DOHH2 (cell line): ENCODE measurements around the gene PRR23E.

Source experiments
- H3F3A ChIP-seq: fragments of 200-600 bp; sonication (generic), shearing (Covaris generic); 2 replicates; pipeline ENCODE4 v1.6.0; 2016; ENCODE audit warnings: antibody characterized with exemption, mild to moderate bottlenecking; ENCODE audit not compliant: control insufficient read depth, insufficient read depth
- H3K27ac ChIP-seq: fragments of 200-600 bp; sonication (generic); 2 replicates; pipeline ENCODE4 v1.5.1; 2014; ENCODE audit warnings: low read depth, mild to moderate bottlenecking, low read length, moderate library complexity
- H3K27me3 ChIP-seq: fragments of 200-600 bp; sonication (generic); 2 replicates; pipeline ENCODE4 v1.6.1; 2014; ENCODE audit warnings: mild to moderate bottlenecking, low read length, mixed read lengths; ENCODE audit not compliant: control insufficient read depth
- H3K36me3 ChIP-seq: fragments of 200-600 bp; sonication (generic); 2 replicates; pipeline ENCODE4 v1.6.1; 2014; ENCODE audit warnings: mild to moderate bottlenecking, low read length, moderate library complexity, mixed read lengths; ENCODE audit not compliant: control insufficient read depth
- H3K4me1 ChIP-seq: fragments of 200-600 bp; sonication (generic); 2 replicates; pipeline ENCODE4 v1.6.1; 2014; ENCODE audit warnings: mild to moderate bottlenecking, low read length, mixed read lengths; ENCODE audit not compliant: control insufficient read depth
- H3K4me2 ChIP-seq: fragments of 200-600 bp; sonication (generic); 2 replicates; pipeline ENCODE4 v1.6.0; 2014; ENCODE audit warnings: mild to moderate bottlenecking, low read length, moderate library complexity
- H3K4me3 ChIP-seq: fragments of 200-600 bp; sonication (generic); 2 replicates; pipeline ENCODE4 v1.5.1; 2014; ENCODE audit warnings: mild to moderate bottlenecking, low read length, mixed read lengths
- H3K79me2 ChIP-seq: fragments of 200-600 bp; sonication (generic); 2 replicates; pipeline ENCODE4 v1.6.1; 2014; ENCODE audit warnings: mild to moderate bottlenecking, low read length, mixed read lengths; ENCODE audit not compliant: control insufficient read depth
- H3K9me2 ChIP-seq: fragments of 200-600 bp; sonication (generic); replicated peaks from 2 replicates; pipeline ENCODE4 v1.6.1; 2014; ENCODE audit warnings: mild to moderate bottlenecking, low read length, mixed read lengths; ENCODE audit not compliant: control insufficient read depth
- H3K9me3 ChIP-seq: fragments of 200-600 bp; sonication (generic); 2 replicates; pipeline ENCODE4 v1.6.1; 2014; ENCODE audit warnings: antibody characterized with exemption, low read length, mixed read lengths; ENCODE audit not compliant: control insufficient read depth, insufficient read depth
- H4K20me1 ChIP-seq: fragments of 200-600 bp; sonication (generic); 2 replicates; pipeline ENCODE4 v1.6.0; 2014; ENCODE audit warnings: low read depth, mild to moderate bottlenecking, antibody characterized with exemption, low read length, moderate library complexity; ENCODE audit not compliant: control insufficient read depth, insufficient read depth
- EZH2phosphoT487 ChIP-seq: fragments of 200-600 bp; sonication (generic); IDR thresholded peaks from 2 replicates; pipeline ENCODE4 v1.6.1; 2017; ENCODE audit warnings: borderline replicate concordance, mild to moderate bottlenecking, antibody characterized with exemption, low read length, moderate library complexity, mixed read lengths
- TF ChIP-seq, protein P1 (sequence below): fragments of 200-600 bp; sonication (generic); IDR thresholded peaks from one replicate; pipeline ENCODE4 v1.5.1; 2014; ENCODE audit warnings: antibody characterized with exemption, mild to moderate bottlenecking, low read depth, low read length; ENCODE audit not compliant: poor library complexity, severe bottlenecking

Gene PRR23E

DNA sequence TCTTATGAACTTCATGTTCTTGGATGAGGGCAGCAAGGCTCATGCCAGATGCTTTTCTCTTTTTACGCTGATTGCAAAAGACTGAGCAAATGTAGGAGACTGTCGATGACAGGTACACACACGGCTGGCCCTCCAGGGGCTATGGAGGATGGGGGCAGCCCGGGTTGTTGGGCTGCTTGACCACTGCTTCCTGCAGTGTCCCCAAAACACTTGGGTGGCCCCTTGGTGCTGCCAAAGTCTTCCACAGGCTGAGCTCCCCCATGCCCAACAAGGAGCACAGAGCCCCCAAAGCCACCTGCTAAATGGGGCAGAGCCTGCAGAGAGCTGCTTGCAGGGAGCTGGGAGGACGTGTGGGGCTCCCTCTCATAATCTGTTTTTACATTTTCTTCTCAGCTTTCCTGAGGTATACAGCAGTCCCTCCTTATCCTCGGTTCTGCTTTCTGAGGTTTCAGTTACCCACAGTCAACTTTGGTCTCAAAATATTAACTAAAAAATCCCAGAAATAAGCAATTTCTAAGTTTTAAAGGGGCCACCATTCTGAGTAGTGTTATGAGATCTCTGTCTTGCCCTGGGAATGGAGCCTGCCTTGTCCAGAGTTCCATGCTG, 7.3 kb downstream of the PRR23E start:
- H3K36me3 ChIP-seq, result no peaks in the 10 kb centered on the region
- TF ChIP-seq EZH2phosphoT487, result no peak

DNA sequence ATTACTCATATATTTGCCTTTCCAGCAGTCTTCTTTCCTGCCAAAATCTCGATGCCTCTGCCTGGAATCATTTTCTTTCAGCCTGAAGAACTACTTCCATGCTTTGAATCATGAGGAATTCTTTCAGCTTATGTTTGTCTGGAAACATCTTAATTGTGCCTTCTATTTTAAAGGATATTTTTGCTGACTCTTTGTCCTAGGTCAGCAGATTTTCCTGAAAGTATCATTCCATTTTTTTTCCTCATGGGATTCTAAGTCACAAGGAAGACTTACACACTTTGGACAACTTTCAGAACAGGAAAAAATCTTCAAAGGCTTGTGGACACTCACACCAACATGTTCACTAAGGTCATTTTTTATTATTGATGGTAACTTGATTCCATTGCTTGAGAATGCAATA, 10.1 kb downstream of the PRR23E start:
- Histone ChIP-seq H3K79me2 (no peaks in the 10 kb centered on the region), H3F3A (no peaks in the 10 kb centered on the region), H4K20me1 (no peaks in the 10 kb centered on the region), H3K27ac (no peak overlapping the region), H3K4me1 (no peaks in the 10 kb centered on the region), H3K9me2 (no peaks in the 10 kb centered on the region), H3K4me3 (no peak overlapping the region), H3K9me3 (no peaks in the 10 kb centered on the region; the same call in 1 of the 2 replicates), H3K4me2 (no peak overlapping the region), H3K27me3 (0 out of 2 replicates have a peak, but pooled peaks cover 4% of the 10 kb centered on the region), H3K36me3 (no peaks in the 10 kb centered on the region)
- TF ChIP-seq, protein P1, sequence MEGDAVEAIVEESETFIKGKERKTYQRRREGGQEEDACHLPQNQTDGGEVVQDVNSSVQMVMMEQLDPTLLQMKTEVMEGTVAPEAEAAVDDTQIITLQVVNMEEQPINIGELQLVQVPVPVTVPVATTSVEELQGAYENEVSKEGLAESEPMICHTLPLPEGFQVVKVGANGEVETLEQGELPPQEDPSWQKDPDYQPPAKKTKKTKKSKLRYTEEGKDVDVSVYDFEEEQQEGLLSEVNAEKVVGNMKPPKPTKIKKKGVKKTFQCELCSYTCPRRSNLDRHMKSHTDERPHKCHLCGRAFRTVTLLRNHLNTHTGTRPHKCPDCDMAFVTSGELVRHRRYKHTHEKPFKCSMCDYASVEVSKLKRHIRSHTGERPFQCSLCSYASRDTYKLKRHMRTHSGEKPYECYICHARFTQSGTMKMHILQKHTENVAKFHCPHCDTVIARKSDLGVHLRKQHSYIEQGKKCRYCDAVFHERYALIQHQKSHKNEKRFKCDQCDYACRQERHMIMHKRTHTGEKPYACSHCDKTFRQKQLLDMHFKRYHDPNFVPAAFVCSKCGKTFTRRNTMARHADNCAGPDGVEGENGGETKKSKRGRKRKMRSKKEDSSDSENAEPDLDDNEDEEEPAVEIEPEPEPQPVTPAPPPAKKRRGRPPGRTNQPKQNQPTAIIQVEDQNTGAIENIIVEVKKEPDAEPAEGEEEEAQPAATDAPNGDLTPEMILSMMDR, result no peak
- no peak for TF ChIP-seq EZH2phosphoT487

More for the DNA sequence above, 7.3 kb downstream of the PRR23E start:
- H3K27me3 ChIP-seq, result 0 out of 2 replicates have a peak, but pooled peaks cover 4% of the 10 kb centered on the region
- H3K79me2 ChIP-seq, result no peaks in the 10 kb centered on the region
- no peaks in the 10 kb centered on the region for H3K9me2 ChIP-seq
- no peaks in the 10 kb centered on the region for H4K20me1 ChIP-seq
- no peak overlapping the region for H3K27ac ChIP-seq
- no peaks in the 10 kb centered on the region; the same call in 1 of the 2 replicates for H3K9me3 ChIP-seq
- no peak overlapping the region for H3K4me2 ChIP-seq
- no peak overlapping the region for H3K4me3 ChIP-seq
- H3F3A ChIP-seq, result no peaks in the 10 kb centered on the region
- H3K4me1 ChIP-seq, result no peaks in the 10 kb centered on the region

DNA sequence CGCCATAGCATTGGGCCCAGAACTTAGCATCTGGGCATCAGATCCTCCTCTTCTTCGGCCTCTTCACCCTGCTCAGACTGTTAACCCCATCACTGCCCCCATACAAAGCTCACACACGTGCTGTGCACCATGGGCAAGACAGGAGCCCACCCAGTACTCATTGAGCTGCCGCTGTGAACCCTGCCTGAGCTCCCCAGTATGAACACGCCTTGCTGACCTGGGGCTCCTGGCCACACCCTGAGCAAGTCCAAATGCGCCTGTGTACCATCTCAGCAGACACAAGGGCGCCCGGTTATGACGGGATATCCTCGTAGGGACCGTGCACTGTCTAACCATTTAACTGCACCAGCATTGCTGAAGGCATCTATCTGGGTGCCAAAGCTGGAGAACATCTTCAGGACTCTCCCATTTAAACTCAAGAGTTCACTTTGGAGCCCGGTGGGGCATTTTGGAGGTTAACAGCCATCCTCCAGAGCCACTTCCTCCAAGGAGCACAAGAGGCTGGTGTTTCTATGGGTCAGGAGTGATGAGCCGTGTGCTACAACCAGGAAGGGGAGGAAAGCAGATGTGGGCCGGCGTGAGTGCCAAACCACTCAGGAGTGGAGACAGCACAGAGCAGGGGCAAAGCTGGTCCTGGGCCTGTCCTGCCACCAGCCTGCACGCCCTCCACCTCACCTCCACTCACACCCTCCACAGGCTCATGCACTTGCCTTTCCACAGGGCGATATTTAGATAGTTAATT, 12.1 kb downstream of the PRR23E start:
- Histone ChIP-seq H3K4me2 (no peak overlapping the region), H3K9me3 (no peaks in the 10 kb centered on the region; the same call in 1 of the 2 replicates), H4K20me1 (no peaks in the 10 kb centered on the region), H3K9me2 (no peaks in the 10 kb centered on the region), H3K79me2 (no peaks in the 10 kb centered on the region), H3K27ac (no peak overlapping the region), H3K36me3 (no peaks in the 10 kb centered on the region), H3K4me3 (no peak overlapping the region), H3F3A (no peaks in the 10 kb centered on the region), H3K4me1 (no peaks in the 10 kb centered on the region), H3K27me3 (0 out of 2 replicates have a peak, but pooled peaks cover 2% of the 10 kb centered on the region)
- TF ChIP-seq EZH2phosphoT487, result no peak
- TF ChIP-seq, protein P1, result no peak

DNA sequence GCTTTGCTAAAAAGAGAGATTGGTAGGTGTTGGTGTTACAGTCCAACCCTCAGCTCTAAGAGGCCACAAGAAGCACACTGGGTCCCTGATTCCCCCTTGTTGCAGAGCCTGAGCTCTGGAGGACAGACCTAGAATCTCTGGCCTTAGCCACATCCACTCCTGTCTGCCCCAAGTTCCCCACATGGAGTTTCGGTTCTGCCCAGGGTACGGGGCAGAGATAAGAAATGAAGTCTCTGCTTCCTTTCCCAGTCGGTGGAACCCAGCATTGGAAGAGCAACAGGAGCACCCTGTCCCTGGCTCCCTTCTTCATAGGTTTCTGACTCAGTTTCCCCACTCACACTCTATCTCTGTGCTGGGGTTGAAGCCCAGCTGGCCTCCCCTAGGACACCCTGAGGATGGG, 13.2 kb downstream of the PRR23E start:
- no peak overlapping the region for H3K27ac ChIP-seq
- no peaks in the 10 kb centered on the region; the same call in 1 of the 2 replicates for H3K9me3 ChIP-seq
- no peaks in the 10 kb centered on the region for H4K20me1 ChIP-seq
- no peaks in the 10 kb centered on the region for H3K36me3 ChIP-seq
- H3K79me2 ChIP-seq, result no peaks in the 10 kb centered on the region
- H3K27me3 ChIP-seq, result no peaks in the 10 kb centered on the region
- TF ChIP-seq EZH2phosphoT487, result no peak
- TF ChIP-seq, protein P1, result no peak
- H3F3A ChIP-seq, result no peaks in the 10 kb centered on the region
- H3K9me2 ChIP-seq, result no peaks in the 10 kb centered on the region
- no peak overlapping the region for H3K4me2 ChIP-seq
- no peak overlapping the region for H3K4me3 ChIP-seq
- H3K4me1 ChIP-seq, result no peaks in the 10 kb centered on the region
